Hepatocyte (in vitro differentiated cells): ENCODE data around the gene PYY.

Experiments
- EZH2 ChIP-seq: fragments of 200-600 bp; sonication (generic); IDR thresholded peaks from 2 replicates; pipeline ENCODE4 v1.6.1; 2016; ENCODE audit warnings: antibody characterized with exemption, mild to moderate bottlenecking, borderline replicate concordance
- TF ChIP-seq, protein P1 (sequence below): fragments of 200-600 bp; sonication (generic); IDR thresholded peaks from 2 replicates; pipeline ENCODE4 v1.5.1; 2016; ENCODE audit warnings: antibody characterized with exemption, mild to moderate bottlenecking; ENCODE audit not compliant: poor library complexity

DNA sequence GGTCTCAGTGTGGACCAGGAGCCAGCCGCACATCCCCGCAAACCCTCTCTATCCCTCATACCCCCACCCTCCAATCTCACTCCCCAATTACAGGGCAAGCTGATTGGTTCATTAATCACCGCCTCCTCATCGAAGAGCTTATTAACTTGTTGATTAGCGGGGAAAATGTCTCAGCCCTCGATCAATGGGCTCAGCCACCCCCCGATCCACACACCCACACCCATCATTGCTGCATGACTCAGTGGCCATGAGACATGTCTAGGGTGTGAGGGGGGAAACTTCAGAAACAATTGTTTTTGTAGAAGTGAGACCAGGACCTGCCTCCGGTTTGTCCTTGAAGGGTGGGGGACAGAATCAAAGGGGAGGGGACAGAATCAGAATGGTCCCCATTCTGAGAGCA, 2.5 kb upstream of the PYY start:
- TF ChIP-seq, protein P1, sequence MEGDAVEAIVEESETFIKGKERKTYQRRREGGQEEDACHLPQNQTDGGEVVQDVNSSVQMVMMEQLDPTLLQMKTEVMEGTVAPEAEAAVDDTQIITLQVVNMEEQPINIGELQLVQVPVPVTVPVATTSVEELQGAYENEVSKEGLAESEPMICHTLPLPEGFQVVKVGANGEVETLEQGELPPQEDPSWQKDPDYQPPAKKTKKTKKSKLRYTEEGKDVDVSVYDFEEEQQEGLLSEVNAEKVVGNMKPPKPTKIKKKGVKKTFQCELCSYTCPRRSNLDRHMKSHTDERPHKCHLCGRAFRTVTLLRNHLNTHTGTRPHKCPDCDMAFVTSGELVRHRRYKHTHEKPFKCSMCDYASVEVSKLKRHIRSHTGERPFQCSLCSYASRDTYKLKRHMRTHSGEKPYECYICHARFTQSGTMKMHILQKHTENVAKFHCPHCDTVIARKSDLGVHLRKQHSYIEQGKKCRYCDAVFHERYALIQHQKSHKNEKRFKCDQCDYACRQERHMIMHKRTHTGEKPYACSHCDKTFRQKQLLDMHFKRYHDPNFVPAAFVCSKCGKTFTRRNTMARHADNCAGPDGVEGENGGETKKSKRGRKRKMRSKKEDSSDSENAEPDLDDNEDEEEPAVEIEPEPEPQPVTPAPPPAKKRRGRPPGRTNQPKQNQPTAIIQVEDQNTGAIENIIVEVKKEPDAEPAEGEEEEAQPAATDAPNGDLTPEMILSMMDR: no peak
- no peak for TF ChIP-seq EZH2
